K562 (cell line): Measurements from ENCODE around the gene TMCO1. TPM values are rescaled to one million over a fixed set of nuclear protein-coding genes. Genes with fewer than 3 reads are reported as not detected.

Experiments
- BMI1 ChIP-seq: fragments of 150-350 bp; IDR thresholded peaks from 2 replicates; pipeline ENCODE4 v1.6.1; 2014; ENCODE audit warnings: low read length
- CXXC5 ChIP-seq: fragments of 250-450 bp; sonication (Bioruptor Pico); IDR thresholded peaks from 2 replicates; pipeline ENCODE4 v1.8.0; 2022; ENCODE audit warnings: inconsistent platforms, mild to moderate bottlenecking, moderate library complexity
- ESRRA ChIP-seq: fragments of 450-650 bp; IDR thresholded peaks from 2 replicates; pipeline ENCODE4 v1.6.1; 2014; ENCODE audit warnings: low read depth, mild to moderate bottlenecking, moderate library complexity, borderline replicate concordance
- FOSL1 ChIP-seq: fragments of 200-800 bp; sonication (Bioruptor generic); conservative IDR thresholded peaks from 2 replicates; pipeline ENCODE4 v1.6.1; 2016; ENCODE audit warnings: missing genetic modification characterization, missing compliant biosample characterization
- HMGN3 ChIP-seq: IDR thresholded peaks from 2 replicates; pipeline ENCODE4 v1.6.1; 2011; ENCODE audit warnings: borderline replicate concordance, low read depth, mild to moderate bottlenecking, mixed read lengths, low read length; ENCODE audit not compliant: insufficient read length; ENCODE audit errors: extremely low read depth
- HNRNPK ChIP-seq: fragments of 200-400 bp; formaldehyde crosslinking; IDR thresholded peaks from one replicate; pipeline ENCODE4 v1.6.1; 2018; ENCODE audit warnings: mild to moderate bottlenecking, low read depth, low read length; ENCODE audit not compliant: poor library complexity, severe bottlenecking
- L3MBTL2 ChIP-seq: fragments of 450-650 bp; IDR thresholded peaks from 2 replicates; pipeline ENCODE4 v1.6.1; 2016; ENCODE audit warnings: mild to moderate bottlenecking, moderate library complexity
- MCM7 ChIP-seq, 2 experiments: fragments of 450-650 bp; IDR thresholded peaks; 2 replicates each; pipeline ENCODE4 v1.6.1; 2016 to 2018
- PML ChIP-seq: IDR thresholded peaks from 2 replicates; pipeline ENCODE4 v1.6.1; 2012; ENCODE audit warnings: low read length, inconsistent platforms
- POLR3G ChIP-seq: IDR thresholded peaks from 2 replicates; pipeline ENCODE4 v1.6.1; 2011; ENCODE audit not compliant: insufficient read length, insufficient replicate concordance; ENCODE audit errors: extremely low read depth
- POU5F1 ChIP-seq: fragments of 150-350 bp; IDR thresholded peaks from 2 replicates; pipeline ENCODE4 v1.6.1; 2014; ENCODE audit warnings: borderline replicate concordance, low read length, low read depth, mild to moderate bottlenecking; ENCODE audit not compliant: partially characterized antibody
- SAFB ChIP-seq: fragments of 200-400 bp; formaldehyde crosslinking; IDR thresholded peaks from 2 replicates; pipeline ENCODE4 v1.6.1; 2017; ENCODE audit warnings: low read depth, low read length, borderline replicate concordance
- SUPT5H ChIP-seq: fragments of 450-650 bp; IDR thresholded peaks from 2 replicates; pipeline ENCODE4 v1.6.1; 2016
- XRCC3 ChIP-seq: fragments of 450-650 bp; IDR thresholded peaks from 2 replicates; pipeline ENCODE4 v1.6.1; 2017; ENCODE audit warnings: mild to moderate bottlenecking, moderate library complexity
- ZBTB1 ChIP-seq: sonication (generic); formaldehyde crosslinking; IDR thresholded peaks from 2 replicates; pipeline ENCODE4 v1.8.1; 2023; ENCODE audit warnings: missing genetic modification reagents, low read depth, mild to moderate bottlenecking, borderline replicate concordance
- ZNF764 ChIP-seq: fragments of 250-450 bp; sonication (Bioruptor Pico); IDR thresholded peaks from 2 replicates; pipeline ENCODE4 v1.4.0; 2020; ENCODE audit warnings: low read depth, mild to moderate bottlenecking, moderate library complexity
- ZSCAN32 ChIP-seq: fragments of 450-650 bp; formaldehyde crosslinking; IDR thresholded peaks from 2 replicates; pipeline ENCODE4 v1.4.0; 2020; ENCODE audit warnings: mild to moderate bottlenecking, moderate library complexity
- polyA plus RNA-seq, 8 experiments: library from polyadenylated mRNA; depleted of rRNA in 4 of 8; stranded (reverse) in 5 of 8; unstranded in 3 of 8; fragments of >200 nt; fragmentation: Nextera tagmentation in 2 of 8; fragmentation: Illumina TruSeq in 1 of 8; extraction: Ambion mirVana in 2 of 8; extraction: Trizol in 1 of 8; gene quantifications; 2 replicates each; pipeline versions ENCODE4 v1.2.1 to v1.2.3, GENCODE V29; 2011 to 2014; ENCODE audit warnings: inconsistent platforms in 1 of 8, missing spikeins in 1 of 8
- total RNA-seq, 7 experiments: library from RNA; depleted of rRNA in 6 of 7; stranded (reverse); fragments of >200 nt in 6 of 7; fragmentation: Illumina TruSeq in 2 of 7; extraction: Trizol in 2 of 7; gene quantifications; 2 replicates each; pipeline versions ENCODE4 v1.2.1 to v1.2.3, GENCODE V29; 2011 to 2021; ENCODE audit warnings: low replicate concordance in 1 of 7
- TF ChIP-seq, protein P1 (sequence below): fragments of 250-450 bp; sonication (Bioruptor Pico); IDR thresholded peaks from 2 replicates; pipeline ENCODE4 v1.4.0; 2020; ENCODE audit warnings: mild to moderate bottlenecking
- TF ChIP-seq, protein P2 (sequence below): sonication (generic); formaldehyde crosslinking; IDR thresholded peaks from 2 replicates; pipeline ENCODE4 v1.8.0; 2022; ENCODE audit warnings: missing genetic modification reagents, mild to moderate bottlenecking, borderline replicate concordance
- TF ChIP-seq, protein P3 (sequence below): sonication (generic); formaldehyde crosslinking; IDR thresholded peaks from 2 replicates; pipeline ENCODE4 v1.4.0; 2020; ENCODE audit warnings: mild to moderate bottlenecking, missing genetic modification reagents

Gene TMCO1
- total and polyA plus RNA-seq, 9 of the 15 experiments (the other 6 are each of a cell fraction or from before 2014, with no cell fraction given), result 69.3 to 561 (median 175) TPM

DNA sequence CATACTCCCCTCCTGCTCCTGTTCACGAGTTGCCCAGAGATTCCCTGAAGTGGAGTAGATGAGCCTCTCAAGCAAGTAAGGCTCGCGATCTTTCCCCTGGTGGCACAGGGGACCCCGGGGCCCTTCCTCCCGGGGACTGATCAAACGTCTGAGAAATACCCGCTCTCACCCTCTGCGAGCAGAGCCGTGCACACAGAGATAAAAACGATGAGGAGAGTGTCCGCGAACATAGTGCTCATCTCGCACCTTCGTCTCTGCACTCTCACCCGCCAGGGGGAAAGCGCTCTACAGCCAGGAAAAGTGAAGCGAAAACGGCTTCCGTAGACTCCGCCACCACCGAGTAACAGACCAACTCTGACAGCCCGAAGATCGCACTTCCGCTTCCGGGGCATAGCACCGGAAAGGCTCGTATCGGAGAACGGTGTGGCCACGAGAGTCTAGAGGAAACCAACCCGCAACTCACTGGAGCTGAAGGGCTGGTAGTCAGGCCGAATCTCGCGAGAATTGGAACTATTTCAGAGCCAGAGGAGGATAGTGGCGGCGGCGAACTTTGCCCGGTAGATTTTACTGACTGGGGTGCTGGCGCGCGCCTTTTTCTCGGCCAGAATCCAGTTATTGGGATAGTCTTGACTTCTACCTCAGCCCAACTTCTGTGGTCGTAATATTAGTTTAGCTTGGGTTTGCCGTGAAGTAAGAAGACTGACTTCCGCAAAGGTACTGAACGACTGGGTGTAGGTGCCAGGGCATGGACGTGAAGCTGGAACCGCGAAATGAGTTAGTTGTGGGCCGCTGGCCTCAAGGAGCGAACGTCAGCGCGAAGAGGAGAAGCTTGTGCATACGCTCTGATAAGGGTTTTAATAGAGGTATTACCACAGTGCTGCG, at the start of gene TMCO1 (continued):
- TF ChIP-seq POU5F1 (peak; percentile 70), HNRNPK (no peak), MCM7 (IDR thresholded peaks at IDR 0.05) (no peak), ZSCAN32 (0 out of 2 replicates have a peak, but pooled peaks have one; percentile 24), FOSL1 (peak; percentile 29; the same call in 1 of the 2 replicates), ZBTB1 (CRISPR knock-in tag) (peak; percentile 72; the same call in 1 of the 2 replicates), HMGN3 (no peak), ESRRA (peak; percentile 50; the same call in 1 of the 2 replicates), CXXC5 (CRISPR knock-in tag) (peak; percentile 93), SUPT5H (peak; percentile 95), L3MBTL2 (peak; percentile 81), SAFB (no peak), ZNF764 (CRISPR knock-in tag) (no peak), XRCC3 (no peak), POLR3G (no peak), PML (peak; percentile 90), BMI1 (no peak; the same call in 1 of the 2 replicates)
- TF ChIP-seq, protein P1, sequence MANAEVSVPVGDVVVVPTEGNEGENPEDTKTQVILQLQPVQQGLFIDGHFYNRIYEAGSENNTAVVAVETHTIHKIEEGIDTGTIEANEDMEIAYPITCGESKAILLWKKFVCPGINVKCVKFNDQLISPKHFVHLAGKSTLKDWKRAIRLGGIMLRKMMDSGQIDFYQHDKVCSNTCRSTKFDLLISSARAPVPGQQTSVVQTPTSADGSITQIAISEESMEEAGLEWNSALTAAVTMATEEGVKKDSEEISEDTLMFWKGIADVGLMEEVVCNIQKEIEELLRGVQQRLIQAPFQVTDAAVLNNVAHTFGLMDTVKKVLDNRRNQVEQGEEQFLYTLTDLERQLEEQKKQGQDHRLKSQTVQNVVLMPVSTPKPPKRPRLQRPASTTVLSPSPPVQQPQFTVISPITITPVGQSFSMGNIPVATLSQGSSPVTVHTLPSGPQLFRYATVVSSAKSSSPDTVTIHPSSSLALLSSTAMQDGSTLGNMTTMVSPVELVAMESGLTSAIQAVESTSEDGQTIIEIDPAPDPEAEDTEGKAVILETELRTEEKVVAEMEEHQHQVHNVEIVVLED, result no peak
- TF ChIP-seq, protein P2, sequence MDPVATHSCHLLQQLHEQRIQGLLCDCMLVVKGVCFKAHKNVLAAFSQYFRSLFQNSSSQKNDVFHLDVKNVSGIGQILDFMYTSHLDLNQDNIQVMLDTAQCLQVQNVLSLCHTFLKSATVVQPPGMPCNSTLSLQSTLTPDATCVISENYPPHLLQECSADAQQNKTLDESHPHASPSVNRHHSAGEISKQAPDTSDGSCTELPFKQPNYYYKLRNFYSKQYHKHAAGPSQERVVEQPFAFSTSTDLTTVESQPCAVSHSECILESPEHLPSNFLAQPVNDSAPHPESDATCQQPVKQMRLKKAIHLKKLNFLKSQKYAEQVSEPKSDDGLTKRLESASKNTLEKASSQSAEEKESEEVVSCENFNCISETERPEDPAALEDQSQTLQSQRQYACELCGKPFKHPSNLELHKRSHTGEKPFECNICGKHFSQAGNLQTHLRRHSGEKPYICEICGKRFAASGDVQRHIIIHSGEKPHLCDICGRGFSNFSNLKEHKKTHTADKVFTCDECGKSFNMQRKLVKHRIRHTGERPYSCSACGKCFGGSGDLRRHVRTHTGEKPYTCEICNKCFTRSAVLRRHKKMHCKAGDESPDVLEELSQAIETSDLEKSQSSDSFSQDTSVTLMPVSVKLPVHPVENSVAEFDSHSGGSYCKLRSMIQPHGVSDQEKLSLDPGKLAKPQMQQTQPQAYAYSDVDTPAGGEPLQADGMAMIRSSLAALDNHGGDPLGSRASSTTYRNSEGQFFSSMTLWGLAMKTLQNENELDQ (CRISPR knock-in tag), result no peak
- TF ChIP-seq, protein P3, sequence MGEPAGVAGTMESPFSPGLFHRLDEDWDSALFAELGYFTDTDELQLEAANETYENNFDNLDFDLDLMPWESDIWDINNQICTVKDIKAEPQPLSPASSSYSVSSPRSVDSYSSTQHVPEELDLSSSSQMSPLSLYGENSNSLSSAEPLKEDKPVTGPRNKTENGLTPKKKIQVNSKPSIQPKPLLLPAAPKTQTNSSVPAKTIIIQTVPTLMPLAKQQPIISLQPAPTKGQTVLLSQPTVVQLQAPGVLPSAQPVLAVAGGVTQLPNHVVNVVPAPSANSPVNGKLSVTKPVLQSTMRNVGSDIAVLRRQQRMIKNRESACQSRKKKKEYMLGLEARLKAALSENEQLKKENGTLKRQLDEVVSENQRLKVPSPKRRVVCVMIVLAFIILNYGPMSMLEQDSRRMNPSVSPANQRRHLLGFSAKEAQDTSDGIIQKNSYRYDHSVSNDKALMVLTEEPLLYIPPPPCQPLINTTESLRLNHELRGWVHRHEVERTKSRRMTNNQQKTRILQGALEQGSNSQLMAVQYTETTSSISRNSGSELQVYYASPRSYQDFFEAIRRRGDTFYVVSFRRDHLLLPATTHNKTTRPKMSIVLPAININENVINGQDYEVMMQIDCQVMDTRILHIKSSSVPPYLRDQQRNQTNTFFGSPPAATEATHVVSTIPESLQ (CRISPR knock-in tag), result peak; percentile 45; the same call in 1 of the 2 replicates
